ENCODE data around the gene SH2B2.

Gene SH2B2

GRCh38 chr7:102268635-102269034, 18.0 kb upstream of the SH2B2 start:
- DNase-seq: no peak

- no peak for DNase-seq
These were observed 16.3 kb upstream of the SH2B2 start for GRCh38 chr7:102270178-102270887.

GRCh38 chr7:102271158-102271798, 15.4 kb upstream of the SH2B2 start:
- DNase-seq: no peak

- peak; percentile 41 for DNase-seq
These were observed 14.4 kb upstream of the SH2B2 start for GRCh38 chr7:102272075-102272916.

- DNase-seq: no peak
These were observed 13.5 kb upstream of the SH2B2 start for GRCh38 chr7:102272917-102273748.

GRCh38 chr7:102273749-102274712, 12.6 kb upstream of the SH2B2 start:
- no peak for DNase-seq

GRCh38 chr7:102275123-102275703, 11.5 kb upstream of the SH2B2 start:
- DNase-seq: no peak

GRCh38 chr7:102277901-102278300, 8.8 kb upstream of the SH2B2 start:
- DNase-seq: no peak

GRCh38 chr7:102279537-102280400, 6.9 kb upstream of the SH2B2 start:
- DNase-seq: peak; percentile 51

- DNase-seq: no peak
These were observed 6.1 kb upstream of the SH2B2 start for GRCh38 chr7:102280521-102280920.

- DNase-seq: no peak
These were observed 4.9 kb upstream of the SH2B2 start for GRCh38 chr7:102281785-102282184.

- DNase-seq: no peak
These were observed 4.0 kb upstream of the SH2B2 start for GRCh38 chr7:102282465-102283362.

- DNase-seq: no peak
These were observed 3.0 kb upstream of the SH2B2 start for GRCh38 chr7:102283477-102284189.

GRCh38 chr7:102284399-102284798, 2.3 kb upstream of the SH2B2 start:
- DNase-seq: no peak

GRCh38 chr7:102284891-102285539, 1.7 kb upstream of the SH2B2 start:
- no peak for DNase-seq

- no peak for DNase-seq
These were observed 980 bp upstream of the SH2B2 start for GRCh38 chr7:102285540-102286236.

Measured in NCI-H1105 treated with DMSO at 0.1 percent for 48 hours (cell line).